Measurements from ENCODE around the gene SPATA31C1.

GRCh38 chr9:87894998-87895625 lies 22.6 kb upstream of the SPATA31C1 start:
- TF ChIP-seq POLR2AphosphoS5 (IDR thresholded peaks at IDR 0.05; ENCODE audit: low read depth, low read length) (no peak), SIN3A (IDR thresholded peaks at IDR 0.05; ENCODE audit: borderline replicate concordance, insufficient read depth, low read length) (no peak), REST (IDR thresholded peaks at IDR 0.05; ENCODE audit: insufficient read depth in 1 of 2, low read depth in 2 of 2, low read length in 2 of 2) (no peak)

Measured in PFSK-1 (cell line).